IMR-90 (cell line): Measurements from ENCODE around the gene ATXN1.

Experiments
- BHLHE40 ChIP-seq: fragments of 150-350 bp; IDR thresholded peaks from 2 replicates; pipeline ENCODE4 v1.6.1; 2016; ENCODE audit warnings: mild to moderate bottlenecking, low read depth, low read length
- CEBPB ChIP-seq: IDR thresholded peaks from 2 replicates; pipeline ENCODE4 v1.6.1; 2012; ENCODE audit warnings: low read depth, low read length, improper control_type of control experiment
- CHD1 ChIP-seq: IDR thresholded peaks from 2 replicates; pipeline ENCODE4 v1.6.1; 2012; ENCODE audit warnings: low read depth, low read length, improper control_type of control experiment
- MXI1 ChIP-seq: IDR thresholded peaks from 2 replicates; pipeline ENCODE4 v1.6.1; 2012; ENCODE audit warnings: low read depth, mild to moderate bottlenecking, low read length, moderate library complexity, borderline replicate concordance
- POLR2A ChIP-seq: IDR thresholded peaks from 2 replicates; pipeline ENCODE4 v1.6.1; 2012; ENCODE audit warnings: mild to moderate bottlenecking, low read depth, low read length
- RAD21 ChIP-seq: IDR thresholded peaks from 2 replicates; pipeline ENCODE4 v1.6.1; 2012; ENCODE audit warnings: low read length, improper control_type of control experiment
- RFX5 ChIP-seq: IDR thresholded peaks from 2 replicates; pipeline ENCODE4 v1.8.0; 2012; ENCODE audit warnings: low read depth, mild to moderate bottlenecking, low read length, moderate library complexity
- TF ChIP-seq, protein P1 (sequence below): conservative IDR thresholded peaks from 2 replicates; pipeline ENCODE4 v1.5.1; 2012; ENCODE audit warnings: mild to moderate bottlenecking, low read depth, low read length, improper control_type of control experiment
- TF ChIP-seq, protein P2 (sequence below): fragments of 150-350 bp; IDR thresholded peaks from 2 replicates; pipeline ENCODE4 v1.6.1; 2017; ENCODE audit warnings: mild to moderate bottlenecking, antibody characterized with exemption, low read length, low read depth
- TF ChIP-seq, protein P3 (sequence below): fragments of 150-350 bp; IDR thresholded peaks from 2 replicates; pipeline ENCODE4 v1.6.1; 2016; ENCODE audit warnings: low read depth, mild to moderate bottlenecking, low read length, moderate library complexity, borderline replicate concordance

DNA sequence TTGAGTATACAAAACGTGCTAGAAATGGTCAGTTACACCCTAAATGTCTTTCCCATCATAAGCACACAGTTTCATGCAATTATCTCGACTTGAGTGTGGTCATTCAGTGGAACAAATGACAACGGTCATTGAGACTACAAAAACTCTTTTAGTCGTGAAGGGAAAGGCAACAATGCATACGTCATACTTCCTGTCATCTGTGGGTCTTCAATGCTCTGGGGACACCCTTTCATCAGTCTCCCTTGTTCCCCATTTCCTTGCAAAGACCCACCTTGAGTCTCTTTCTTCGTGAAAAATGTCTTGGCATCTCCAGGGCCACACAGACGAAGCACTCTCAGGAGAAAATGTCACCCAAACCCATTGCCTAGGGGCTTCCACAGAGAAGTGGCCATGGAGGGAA lies 284.4 kb downstream of the ATXN1 start:
- TF ChIP-seq, protein P1, sequence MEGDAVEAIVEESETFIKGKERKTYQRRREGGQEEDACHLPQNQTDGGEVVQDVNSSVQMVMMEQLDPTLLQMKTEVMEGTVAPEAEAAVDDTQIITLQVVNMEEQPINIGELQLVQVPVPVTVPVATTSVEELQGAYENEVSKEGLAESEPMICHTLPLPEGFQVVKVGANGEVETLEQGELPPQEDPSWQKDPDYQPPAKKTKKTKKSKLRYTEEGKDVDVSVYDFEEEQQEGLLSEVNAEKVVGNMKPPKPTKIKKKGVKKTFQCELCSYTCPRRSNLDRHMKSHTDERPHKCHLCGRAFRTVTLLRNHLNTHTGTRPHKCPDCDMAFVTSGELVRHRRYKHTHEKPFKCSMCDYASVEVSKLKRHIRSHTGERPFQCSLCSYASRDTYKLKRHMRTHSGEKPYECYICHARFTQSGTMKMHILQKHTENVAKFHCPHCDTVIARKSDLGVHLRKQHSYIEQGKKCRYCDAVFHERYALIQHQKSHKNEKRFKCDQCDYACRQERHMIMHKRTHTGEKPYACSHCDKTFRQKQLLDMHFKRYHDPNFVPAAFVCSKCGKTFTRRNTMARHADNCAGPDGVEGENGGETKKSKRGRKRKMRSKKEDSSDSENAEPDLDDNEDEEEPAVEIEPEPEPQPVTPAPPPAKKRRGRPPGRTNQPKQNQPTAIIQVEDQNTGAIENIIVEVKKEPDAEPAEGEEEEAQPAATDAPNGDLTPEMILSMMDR: no peak
- TF ChIP-seq, protein P2, sequence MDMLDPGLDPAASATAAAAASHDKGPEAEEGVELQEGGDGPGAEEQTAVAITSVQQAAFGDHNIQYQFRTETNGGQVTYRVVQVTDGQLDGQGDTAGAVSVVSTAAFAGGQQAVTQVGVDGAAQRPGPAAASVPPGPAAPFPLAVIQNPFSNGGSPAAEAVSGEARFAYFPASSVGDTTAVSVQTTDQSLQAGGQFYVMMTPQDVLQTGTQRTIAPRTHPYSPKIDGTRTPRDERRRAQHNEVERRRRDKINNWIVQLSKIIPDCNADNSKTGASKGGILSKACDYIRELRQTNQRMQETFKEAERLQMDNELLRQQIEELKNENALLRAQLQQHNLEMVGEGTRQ: no peak
- TF ChIP-seq RFX5: no peak
- TF ChIP-seq, protein P3, sequence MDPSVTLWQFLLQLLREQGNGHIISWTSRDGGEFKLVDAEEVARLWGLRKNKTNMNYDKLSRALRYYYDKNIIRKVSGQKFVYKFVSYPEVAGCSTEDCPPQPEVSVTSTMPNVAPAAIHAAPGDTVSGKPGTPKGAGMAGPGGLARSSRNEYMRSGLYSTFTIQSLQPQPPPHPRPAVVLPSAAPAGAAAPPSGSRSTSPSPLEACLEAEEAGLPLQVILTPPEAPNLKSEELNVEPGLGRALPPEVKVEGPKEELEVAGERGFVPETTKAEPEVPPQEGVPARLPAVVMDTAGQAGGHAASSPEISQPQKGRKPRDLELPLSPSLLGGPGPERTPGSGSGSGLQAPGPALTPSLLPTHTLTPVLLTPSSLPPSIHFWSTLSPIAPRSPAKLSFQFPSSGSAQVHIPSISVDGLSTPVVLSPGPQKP: no peak
- no peak for TF ChIP-seq RAD21
- no peak for TF ChIP-seq MXI1
- TF ChIP-seq BHLHE40: no peak
- TF ChIP-seq POLR2A: no peak
- no peak for TF ChIP-seq CHD1
- TF ChIP-seq CEBPB: no peak
